ENCODE measurements around the gene EPHA2.

EPHA2 gene

DNA sequence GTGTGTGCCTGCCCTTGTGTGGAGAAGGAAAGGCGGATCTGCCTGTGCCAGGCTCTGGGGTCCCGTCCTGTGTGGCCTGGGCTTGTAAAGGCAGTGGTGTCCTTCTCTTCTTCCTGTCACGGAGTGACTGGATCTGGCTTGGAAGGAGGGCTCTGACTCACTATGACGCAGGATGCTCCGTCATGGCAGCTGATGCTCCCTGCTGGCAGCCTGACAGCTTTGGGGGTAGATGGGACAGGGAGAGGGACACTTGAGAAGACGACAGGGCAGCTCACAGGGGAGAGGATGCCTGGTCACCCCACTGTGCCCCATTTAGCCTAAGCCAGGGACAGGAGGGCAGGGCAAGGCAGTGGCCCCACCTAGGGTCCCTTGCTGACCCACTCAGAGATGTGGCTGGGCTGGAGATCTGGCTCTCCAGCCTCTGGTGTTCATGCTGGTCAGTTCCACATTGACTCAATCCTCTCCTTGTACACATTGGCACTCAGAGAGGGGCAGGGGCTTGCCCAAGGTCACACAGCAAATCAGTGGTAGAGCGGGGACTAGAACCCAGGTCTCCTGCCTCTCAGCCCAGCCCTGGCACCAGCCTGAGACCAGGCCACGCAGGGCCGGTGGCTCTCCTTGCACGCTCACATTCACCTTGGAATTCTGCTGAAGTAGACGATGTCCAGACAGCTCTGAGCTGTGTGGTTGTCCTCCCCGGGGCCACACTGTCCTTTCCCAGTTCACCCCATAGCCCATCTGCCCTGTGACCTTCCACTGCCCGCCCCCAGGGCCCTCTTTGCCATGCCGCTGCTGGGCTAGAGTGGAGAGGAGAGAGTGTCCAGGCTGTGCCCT lies 79.6 kb downstream of the EPHA2 start:
- DNase-seq, result no peak

DNA sequence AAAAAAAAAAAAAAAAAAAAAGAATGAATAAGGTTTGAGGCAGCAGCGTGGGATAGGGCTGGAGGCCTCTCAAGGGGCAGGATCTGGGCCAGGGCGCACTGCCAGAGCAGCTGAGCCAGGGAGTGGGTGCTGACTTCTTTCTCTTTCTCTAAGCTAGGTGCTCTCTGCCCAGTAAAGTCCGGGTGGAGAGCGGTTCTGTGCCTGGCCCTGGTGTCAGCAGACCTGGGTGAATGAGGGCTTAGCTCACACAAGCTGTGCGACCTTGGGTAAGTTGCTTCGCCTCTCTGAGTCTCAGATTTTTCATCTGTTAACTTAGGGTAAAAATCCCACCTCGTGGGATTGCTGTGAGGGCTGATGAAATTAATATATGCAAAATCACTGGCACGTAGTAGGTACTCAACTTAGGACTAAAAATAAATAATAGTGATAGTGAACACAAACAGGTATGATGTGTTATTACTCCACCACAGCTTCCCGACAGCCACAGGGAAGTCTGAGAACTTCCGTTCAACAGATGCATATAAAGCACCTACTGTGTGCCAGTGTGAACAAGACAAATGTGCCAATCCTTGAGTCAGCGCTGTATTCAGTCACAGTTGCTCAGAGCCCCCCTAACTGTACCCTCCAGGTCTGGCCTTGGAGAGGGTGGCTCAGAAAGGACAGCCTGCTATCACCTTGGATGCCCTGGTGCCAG lies 80.4 kb downstream of the EPHA2 start:
- peak in 23 of 56 donors; percentile 2 to 70 (median 27) for DNase-seq

All from nucleus accumbens (tissue), 56 donors.